Activated CD8-positive, alpha-beta memory T cell treated with anti-CD3 and anti-CD28 coated beads, Interleukin-2, amount 50 U/mL, for 1 hour (primary cell): ENCODE data around the gene DCXR.
"Not testable (repeated sequence)": the region's sequence is repeated elsewhere in the genome, so short reads cannot be mapped to it uniquely, and the experiment has no call there.

Experiments
- DNase-seq: peaks from one replicate; pipeline ENCODE4 v3.0.0-alpha.2; 2020; ENCODE audit errors: extremely low read depth

The DCXR gene

GRCh38 chr17:82039695-82040299 lies 2.3 kb upstream of the DCXR start:
- DNase-seq, result no peak

GRCh38 chr17:82038796-82039409 lies 1.4 kb upstream of the DCXR start:
- DNase-seq, result not testable (repeated sequence)

GRCh38 chr17:82037889-82038195 lies 345 bp upstream of the DCXR start:
- DNase-seq, result no peak

GRCh38 chr17:82036634-82037091 lies 834 bp downstream of the DCXR start:
- no peak for DNase-seq

GRCh38 chr17:82035956-82036633 lies 1.4 kb downstream of the DCXR start:
- no peak for DNase-seq

- DNase-seq, result no peak
Observed at GRCh38 chr17:82035488-82035887, 2.0 kb downstream of the DCXR start.

GRCh38 chr17:82034371-82035011 lies 3.0 kb downstream of the DCXR start:
- no peak for DNase-seq

- no peak for DNase-seq
Observed at GRCh38 chr17:82033359-82034085, 4.0 kb downstream of the DCXR start.

GRCh38 chr17:82031885-82032627 lies 5.4 kb downstream of the DCXR start:
- DNase-seq, result no peak

- no peak for DNase-seq
Observed at GRCh38 chr17:82031303-82031884, 6.1 kb downstream of the DCXR start, which contains the start of gene RAC3. Gene RAC3 (plus strand): TSS chr17:82031678. CDS start chr17:82031762, 84 bp downstream.

GRCh38 chr17:82030470-82031302 lies 6.8 kb downstream of the DCXR start:
- DNase-seq, result no peak

GRCh38 chr17:82029990-82030469 lies 7.5 kb downstream of the DCXR start:
- DNase-seq, result no peak

GRCh38 chr17:82029391-82029790 lies 8.1 kb downstream of the DCXR start:
- DNase-seq, result no peak

- no peak for DNase-seq
Observed at GRCh38 chr17:82028966-82029365, 8.5 kb downstream of the DCXR start.

- no peak for DNase-seq
Observed at GRCh38 chr17:82028246-82028645, 9.3 kb downstream of the DCXR start.

- DNase-seq, result no peak
Observed at GRCh38 chr17:82025401-82026107, 11.9 kb downstream of the DCXR start.

GRCh38 chr17:82024859-82025258 lies 12.6 kb downstream of the DCXR start:
- DNase-seq, result no peak

GRCh38 chr17:82023447-82024241 lies 13.9 kb downstream of the DCXR start:
- no peak for DNase-seq
